ENCODE results near the gene LMAN1L.

- TF ChIP-seq POLR2A (IDR thresholded peaks at IDR 0.05) (no peak), CTCF (IDR thresholded peaks at IDR 0.05) (no peak)
These were observed 19.3 kb downstream of the LMAN1L start for GRCh38 chr15:74831813-74832495.
